Ishikawa (cell line): ENCODE results near the gene LRIT2.

Experiments
- CEBPB ChIP-seq: IDR thresholded peaks from 2 replicates; pipeline ENCODE4 v1.6.1; 2012
- CREB1 ChIP-seq: IDR thresholded peaks from 2 replicates; pipeline ENCODE4 v1.6.1; 2012; ENCODE audit warnings: low read depth
- EGR1 ChIP-seq: IDR thresholded peaks from 2 replicates; pipeline ENCODE4 v1.6.1; 2012
- EP300 ChIP-seq: IDR thresholded peaks from 2 replicates; pipeline ENCODE4 v1.6.1; 2012; ENCODE audit warnings: borderline replicate concordance
- FOXM1 ChIP-seq: IDR thresholded peaks from 2 replicates; pipeline ENCODE4 v1.6.1; 2012; ENCODE audit warnings: low read depth, borderline replicate concordance
- NFIC ChIP-seq: IDR thresholded peaks from 2 replicates; pipeline ENCODE4 v1.6.1; 2012
- RAD21 ChIP-seq: IDR thresholded peaks from 2 replicates; pipeline ENCODE4 v1.6.1; 2012; ENCODE audit warnings: low read depth
- TAF1 ChIP-seq: IDR thresholded peaks from 2 replicates; pipeline ENCODE4 v1.6.1; 2012; ENCODE audit warnings: low read depth, mild to moderate bottlenecking
- TCF12 ChIP-seq: IDR thresholded peaks from 2 replicates; pipeline ENCODE4 v1.6.1; 2012; ENCODE audit warnings: low read depth
- TEAD4 ChIP-seq: IDR thresholded peaks from 2 replicates; pipeline ENCODE4 v1.6.1; 2012
- YY1 ChIP-seq: IDR thresholded peaks from 2 replicates; pipeline ENCODE4 v1.6.1; 2012; ENCODE audit warnings: low read depth
- ZBTB7A ChIP-seq: IDR thresholded peaks from 2 replicates; pipeline ENCODE4 v1.6.1; 2012; ENCODE audit warnings: low read depth
- TF ChIP-seq, protein P1 (sequence below): IDR thresholded peaks from 2 replicates; pipeline ENCODE4 v1.6.1; 2012
- TF ChIP-seq, protein P2 (sequence below): IDR thresholded peaks from 2 replicates; pipeline ENCODE4 v1.6.1; 2012
- TF ChIP-seq, protein P3 (sequence below): IDR thresholded peaks from 2 replicates; pipeline ENCODE4 v1.6.1; 2012; ENCODE audit warnings: low read depth, mild to moderate bottlenecking

Gene LRIT2

DNA sequence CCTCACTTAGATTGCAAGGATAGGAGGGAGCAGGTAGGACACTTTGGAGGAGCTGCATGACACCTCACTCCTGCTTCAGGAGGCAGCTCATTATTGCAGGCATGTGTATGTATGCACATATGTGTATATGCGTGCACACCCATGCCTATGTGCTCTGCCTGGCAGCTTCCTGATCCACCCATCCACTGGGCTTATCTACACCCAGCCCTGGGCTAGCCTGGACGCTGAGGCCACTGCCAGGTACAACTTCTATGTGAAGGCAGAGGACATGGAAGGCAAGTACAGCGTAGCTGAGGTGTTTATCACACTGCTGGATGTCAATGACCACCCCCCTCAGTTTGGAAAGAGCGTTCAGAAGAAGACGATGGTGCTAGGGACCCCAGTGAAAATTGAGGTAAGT, 13.3 kb downstream of the LRIT2 start:
- TF ChIP-seq, protein P1, sequence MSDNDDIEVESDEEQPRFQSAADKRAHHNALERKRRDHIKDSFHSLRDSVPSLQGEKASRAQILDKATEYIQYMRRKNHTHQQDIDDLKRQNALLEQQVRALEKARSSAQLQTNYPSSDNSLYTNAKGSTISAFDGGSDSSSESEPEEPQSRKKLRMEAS: no peak
- TF ChIP-seq TAF1: no peak
- no peak for TF ChIP-seq NFIC

DNA sequence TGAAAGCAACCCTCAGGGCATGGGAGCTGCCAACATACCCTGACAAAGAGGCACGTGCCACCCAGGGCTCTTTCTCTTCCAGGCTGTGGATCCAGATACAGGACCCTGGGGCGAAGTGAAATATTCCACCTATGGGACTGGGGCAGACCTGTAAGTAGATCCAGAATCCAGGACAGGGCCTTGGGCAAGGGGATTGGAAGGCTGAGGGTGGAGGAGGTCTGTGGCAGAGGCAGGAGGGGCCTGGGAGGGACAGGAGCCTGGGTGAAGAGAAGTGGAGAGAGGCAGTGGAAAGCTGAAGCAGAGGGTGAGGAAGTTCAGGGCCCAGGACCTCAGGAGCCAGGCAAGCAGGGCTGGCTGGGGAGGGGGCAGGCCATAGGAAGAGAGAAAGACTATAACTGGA, 13.8 kb downstream of the LRIT2 start:
- TF ChIP-seq CEBPB (no peak), NFIC (no peak), EP300 (no peak), TEAD4 (no peak)
- TF ChIP-seq, protein P2, sequence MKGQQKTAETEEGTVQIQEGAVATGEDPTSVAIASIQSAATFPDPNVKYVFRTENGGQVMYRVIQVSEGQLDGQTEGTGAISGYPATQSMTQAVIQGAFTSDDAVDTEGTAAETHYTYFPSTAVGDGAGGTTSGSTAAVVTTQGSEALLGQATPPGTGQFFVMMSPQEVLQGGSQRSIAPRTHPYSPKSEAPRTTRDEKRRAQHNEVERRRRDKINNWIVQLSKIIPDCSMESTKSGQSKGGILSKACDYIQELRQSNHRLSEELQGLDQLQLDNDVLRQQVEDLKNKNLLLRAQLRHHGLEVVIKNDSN: no peak
- TF ChIP-seq, protein P1: no peak
- TF ChIP-seq, protein P3, sequence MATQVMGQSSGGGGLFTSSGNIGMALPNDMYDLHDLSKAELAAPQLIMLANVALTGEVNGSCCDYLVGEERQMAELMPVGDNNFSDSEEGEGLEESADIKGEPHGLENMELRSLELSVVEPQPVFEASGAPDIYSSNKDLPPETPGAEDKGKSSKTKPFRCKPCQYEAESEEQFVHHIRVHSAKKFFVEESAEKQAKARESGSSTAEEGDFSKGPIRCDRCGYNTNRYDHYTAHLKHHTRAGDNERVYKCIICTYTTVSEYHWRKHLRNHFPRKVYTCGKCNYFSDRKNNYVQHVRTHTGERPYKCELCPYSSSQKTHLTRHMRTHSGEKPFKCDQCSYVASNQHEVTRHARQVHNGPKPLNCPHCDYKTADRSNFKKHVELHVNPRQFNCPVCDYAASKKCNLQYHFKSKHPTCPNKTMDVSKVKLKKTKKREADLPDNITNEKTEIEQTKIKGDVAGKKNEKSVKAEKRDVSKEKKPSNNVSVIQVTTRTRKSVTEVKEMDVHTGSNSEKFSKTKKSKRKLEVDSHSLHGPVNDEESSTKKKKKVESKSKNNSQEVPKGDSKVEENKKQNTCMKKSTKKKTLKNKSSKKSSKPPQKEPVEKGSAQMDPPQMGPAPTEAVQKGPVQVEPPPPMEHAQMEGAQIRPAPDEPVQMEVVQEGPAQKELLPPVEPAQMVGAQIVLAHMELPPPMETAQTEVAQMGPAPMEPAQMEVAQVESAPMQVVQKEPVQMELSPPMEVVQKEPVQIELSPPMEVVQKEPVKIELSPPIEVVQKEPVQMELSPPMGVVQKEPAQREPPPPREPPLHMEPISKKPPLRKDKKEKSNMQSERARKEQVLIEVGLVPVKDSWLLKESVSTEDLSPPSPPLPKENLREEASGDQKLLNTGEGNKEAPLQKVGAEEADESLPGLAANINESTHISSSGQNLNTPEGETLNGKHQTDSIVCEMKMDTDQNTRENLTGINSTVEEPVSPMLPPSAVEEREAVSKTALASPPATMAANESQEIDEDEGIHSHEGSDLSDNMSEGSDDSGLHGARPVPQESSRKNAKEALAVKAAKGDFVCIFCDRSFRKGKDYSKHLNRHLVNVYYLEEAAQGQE: no peak

DNA sequence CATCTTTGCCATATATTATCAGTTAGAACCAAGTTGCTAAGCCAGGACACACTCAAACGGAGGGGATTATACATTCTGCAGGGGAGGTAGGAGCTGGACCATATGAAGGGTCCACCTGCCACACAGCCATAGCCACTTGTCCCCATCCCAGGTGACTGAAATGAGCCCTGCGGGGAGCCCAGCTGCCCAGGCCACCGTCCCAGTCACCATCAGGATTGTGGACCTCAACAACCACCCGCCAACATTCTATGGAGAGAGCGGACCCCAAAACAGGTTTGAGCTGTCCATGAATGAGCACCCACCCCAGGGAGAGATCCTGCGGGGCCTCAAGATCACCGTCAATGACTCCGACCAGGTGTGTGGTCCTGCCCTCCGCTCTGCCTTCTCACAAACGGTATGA, 17.3 kb downstream of the LRIT2 start:
- TF ChIP-seq EGR1 (no peak), YY1 (no peak), TCF12 (no peak), EP300 (no peak), NFIC (no peak), TEAD4 (no peak), FOXM1 (no peak), RAD21 (no peak), CREB1 (no peak)
- TF ChIP-seq, protein P2: no peak
- TF ChIP-seq, protein P1: no peak
- TF ChIP-seq, protein P3: no peak

DNA sequence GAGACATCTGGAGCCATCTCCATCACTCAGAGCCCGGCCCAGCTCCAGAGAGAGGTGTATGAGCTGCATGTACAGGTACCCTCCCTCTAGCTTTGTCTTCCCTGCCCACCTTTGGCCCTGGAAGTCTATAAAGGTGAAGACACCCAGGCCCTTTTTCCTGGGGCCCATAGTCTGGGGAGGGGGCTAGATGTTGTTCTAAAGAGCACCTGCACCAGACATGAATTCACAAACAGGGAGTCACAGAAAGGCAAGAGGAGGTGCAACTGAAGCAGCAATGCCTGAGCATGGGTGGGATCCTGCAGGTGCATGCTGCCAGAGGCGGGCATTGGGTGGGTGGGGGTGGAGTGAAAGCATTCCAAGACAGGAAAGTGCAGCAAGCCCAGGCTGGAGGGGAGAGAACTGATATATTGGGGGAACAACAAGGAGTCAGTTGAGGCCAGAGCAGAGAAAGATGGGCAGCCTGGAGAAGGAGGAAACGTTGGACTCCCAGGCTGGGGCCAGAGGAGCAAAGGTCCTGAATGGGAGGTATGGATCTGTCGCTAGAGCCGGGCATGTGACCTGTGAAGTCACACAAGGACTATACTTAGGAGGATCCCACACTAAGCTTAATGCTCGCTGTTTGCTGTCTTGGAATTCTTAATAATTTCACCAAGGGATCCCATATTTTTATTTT, 19.4 kb downstream of the LRIT2 start:
- TF ChIP-seq, protein P1: no peak
- TF ChIP-seq, protein P3: no peak
- no peak for TF ChIP-seq TCF12
- no peak for TF ChIP-seq EP300
- no peak for TF ChIP-seq RAD21
- no peak for TF ChIP-seq TAF1
- TF ChIP-seq TEAD4: no peak
- TF ChIP-seq ZBTB7A: no peak
- TF ChIP-seq, protein P2: no peak
- no peak for TF ChIP-seq FOXM1
- TF ChIP-seq CREB1: no peak
- no peak for TF ChIP-seq YY1
- TF ChIP-seq NFIC: no peak
- TF ChIP-seq EGR1: no peak
- no peak for TF ChIP-seq CEBPB
